Measurements from ENCODE around the gene CTSH.
"Not testable (repeated sequence)": the region's sequence is repeated elsewhere in the genome, so short reads cannot be mapped to it uniquely, and the experiment has no call there.

The CTSH gene

GRCh38 chr15:78872972-78873792 lies 71.7 kb downstream of the CTSH start:
- Mint-ChIP-seq H3K4me3 (peak overlapping the region; percentile 98), H3K4me1 (peaks cover 56% of the 10 kb centered on the region), H3K27me3 (ENCODE audit: low read depth, poor library complexity) (peaks cover 3% of the 10 kb centered on the region), H3K9me3 (no peaks in the 10 kb centered on the region), H3K27ac (peak overlapping the region; percentile 100), H3K36me3 (ENCODE audit: low read depth) (peaks cover 28% of the 10 kb centered on the region)
- peak; percentile 88 for DNase-seq
- TF ChIP-seq CTCF (IDR thresholded peaks at IDR 0.05): peak; percentile 50

- Mint-ChIP-seq H3K4me1 (peaks cover 48% of the 10 kb centered on the region), H3K9me3 (no peaks in the 10 kb centered on the region), H3K4me3 (peak within 1 kb of the TSS; percentile 98), H3K27me3 (ENCODE audit: low read depth, poor library complexity) (peaks cover 3% of the 10 kb centered on the region), H3K36me3 (ENCODE audit: low read depth) (peaks cover 20% of the 10 kb centered on the region), H3K27ac (peak within 1 kb of the TSS; percentile 100)
- TF ChIP-seq CTCF (IDR thresholded peaks at IDR 0.05): no peak
- DNase-seq: peak; percentile 96
Observed at GRCh38 chr15:78872155-78872971, 72.5 kb downstream of the CTSH start, which contains the start of gene MORF4L1. Gene MORF4L1 (plus strand): TSS chr15:78872890. CDS start chr15:78873018, 128 bp downstream.

- not testable (repeated sequence) for DNase-seq; H3K27me3 Mint-ChIP-seq (ENCODE audit: low read depth, poor library complexity); H3K9me3 Mint-ChIP-seq; H3K27ac Mint-ChIP-seq
- H3K36me3 Mint-ChIP-seq (ENCODE audit: low read depth): peaks cover 19% of the 10 kb centered on the region
- peak overlapping the region; percentile 98 for H3K4me3 Mint-ChIP-seq
- H3K4me1 Mint-ChIP-seq: peaks cover 45% of the 10 kb centered on the region
Observed at GRCh38 chr15:78871483-78872127, 73.2 kb downstream of the CTSH start.
